K562 (cell line): Measurements from ENCODE around the gene PPM1G. TPM values are rescaled to one million over a fixed set of nuclear protein-coding genes. Genes with fewer than 3 reads are reported as not detected.
A peak's percentile ranks its signal among the peaks of the same experiment; 100 is the strongest.

Experiments used
- BCL6 ChIP-seq: fragments of 250-450 bp; sonication (Bioruptor Pico); IDR thresholded peaks from 2 replicates; pipeline ENCODE4 v1.4.0; 2020
- CBX3 ChIP-seq, 2 experiments: IDR thresholded peaks; 1 replicate in 1 of 2; 2 replicates in 1 of 2; pipeline ENCODE4 v1.6.1; 2012; ENCODE audit warnings: inconsistent platforms in 2 of 2, low read length in 2 of 2, borderline replicate concordance in 1 of 2, control low read depth in 1 of 2
- CHD2 ChIP-seq: IDR thresholded peaks from 2 replicates; pipeline ENCODE4 v1.6.1; 2011; ENCODE audit warnings: low read depth, low read length
- CTBP1 ChIP-seq: fragments of 450-650 bp; IDR thresholded peaks from 2 replicates; pipeline ENCODE4 v1.6.1; 2016; ENCODE audit warnings: borderline replicate concordance
- EGR1 ChIP-seq: fragments of 450-650 bp; conservative IDR thresholded peaks from 2 replicates; pipeline ENCODE4 v1.6.1; 2017; ENCODE audit warnings: mild to moderate bottlenecking
- EP300 ChIP-seq: IDR thresholded peaks from 2 replicates; pipeline ENCODE4 v1.6.1; 2012; ENCODE audit warnings: low read length, improper control_type of control experiment
- ESRRA ChIP-seq: fragments of 450-650 bp; IDR thresholded peaks from 2 replicates; pipeline ENCODE4 v1.6.1; 2014; ENCODE audit warnings: low read depth, mild to moderate bottlenecking, moderate library complexity, borderline replicate concordance
- FOXK2 ChIP-seq, 2 experiments: fragments of 450-650 bp; IDR thresholded peaks in 1 of 2; conservative IDR thresholded peaks in 1 of 2; 2 replicates each; pipeline ENCODE4 v1.6.1; 2016; ENCODE audit warnings: low read depth in 2 of 2, mild to moderate bottlenecking in 1 of 2
- GABPB1 ChIP-seq: sonication (generic); formaldehyde crosslinking; IDR thresholded peaks from 2 replicates; pipeline ENCODE4 v1.8.0; 2022; ENCODE audit warnings: mild to moderate bottlenecking, missing genetic modification reagents
- HLTF ChIP-seq: fragments of 450-650 bp; IDR thresholded peaks from 2 replicates; pipeline ENCODE4 v1.6.1; 2016
- IFI16 ChIP-seq: fragments of 250-450 bp; sonication (Bioruptor Pico); IDR thresholded peaks from 2 replicates; pipeline ENCODE4 v2.1.2; 2022; ENCODE audit warnings: mild to moderate bottlenecking, inconsistent platforms
- ILF3 ChIP-seq: fragments of 450-650 bp; IDR thresholded peaks from 2 replicates; pipeline ENCODE4 v1.6.1; 2018; ENCODE audit warnings: antibody characterized with exemption, mild to moderate bottlenecking, moderate library complexity, borderline replicate concordance
- KDM1A ChIP-seq, 2 experiments: fragments of 450-650 bp; IDR thresholded peaks; 2 replicates each; pipeline ENCODE4 v1.6.1; 2016; ENCODE audit warnings: mild to moderate bottlenecking in 2 of 2
- NEUROD1 ChIP-seq: fragments of 150-350 bp; IDR thresholded peaks from 2 replicates; pipeline ENCODE4 v1.6.1; 2014; ENCODE audit warnings: borderline replicate concordance, low read length, low read depth; ENCODE audit not compliant: partially characterized antibody
- NFE2 ChIP-seq: IDR thresholded peaks from 2 replicates; pipeline ENCODE4 v1.6.1; 2014; ENCODE audit warnings: antibody characterized with exemption, low read depth
- NRF1 ChIP-seq, 2 experiments: fragments of 450-650 bp; IDR thresholded peaks in 1 of 2; conservative IDR thresholded peaks in 1 of 2; 2 replicates each; pipeline ENCODE4 v1.6.1; 2014; ENCODE audit warnings: mild to moderate bottlenecking in 2 of 2
- SNIP1 ChIP-seq: fragments of 450-650 bp; IDR thresholded peaks from 2 replicates; pipeline ENCODE4 v1.7.1; 2017; ENCODE audit warnings: low read depth, mild to moderate bottlenecking
- STAT5A ChIP-seq: IDR thresholded peaks from 2 replicates; pipeline ENCODE4 v1.6.1; 2012; ENCODE audit warnings: low read length, inconsistent platforms, borderline replicate concordance
- TBL1XR1 ChIP-seq, 2 experiments: IDR thresholded peaks; 2 replicates each; pipeline ENCODE4 v1.6.1; 2012; ENCODE audit warnings: improper control_type of control experiment in 2 of 2, low read length in 2 of 2, mild to moderate bottlenecking in 1 of 2
- TEAD4 ChIP-seq, 2 experiments: sonication (generic) in 1 of 2; formaldehyde crosslinking in 1 of 2; IDR thresholded peaks; 2 replicates each; pipeline versions ENCODE4 v1.6.1 to v1.8.0; 2012 to 2022; ENCODE audit warnings: borderline replicate concordance in 1 of 2, inconsistent platforms in 1 of 2, low read length in 1 of 2, mild to moderate bottlenecking in 1 of 2, missing genetic modification reagents in 1 of 2
- ZNF408 ChIP-seq: fragments of 250-450 bp; sonication (Bioruptor Pico); IDR thresholded peaks from 2 replicates; pipeline ENCODE4 v1.4.0; 2020; ENCODE audit warnings: low read depth, mild to moderate bottlenecking, moderate library complexity
- ZNF584 ChIP-seq: fragments of 200-800 bp; sonication (Bioruptor generic); IDR thresholded peaks from 2 replicates; pipeline ENCODE4 v1.6.1; 2016; ENCODE audit warnings: low read depth, mild to moderate bottlenecking, missing genetic modification characterization, missing compliant biosample characterization
- ZNF644 ChIP-seq: fragments of 200-800 bp; sonication (Bioruptor generic); IDR thresholded peaks from 2 replicates; pipeline ENCODE4 v1.6.1; 2016; ENCODE audit warnings: low read depth, missing genetic modification characterization, missing compliant biosample characterization
- ZNF696 ChIP-seq: fragments of 250-450 bp; sonication (Bioruptor Pico); conservative IDR thresholded peaks from 2 replicates; pipeline ENCODE4 v1.4.0; 2020; ENCODE audit warnings: mild to moderate bottlenecking, moderate library complexity
- polyA plus RNA-seq, 8 experiments: library from polyadenylated mRNA; depleted of rRNA in 4 of 8; stranded (reverse) in 5 of 8; unstranded in 3 of 8; fragments of >200 nt; fragmentation: Nextera tagmentation in 2 of 8; fragmentation: Illumina TruSeq in 1 of 8; extraction: Ambion mirVana in 2 of 8; extraction: Trizol in 1 of 8; gene quantifications; 2 replicates each; pipeline versions ENCODE4 v1.2.1 to v1.2.3, GENCODE V29; 2011 to 2014; ENCODE audit warnings: inconsistent platforms in 1 of 8, missing spikeins in 1 of 8
- total RNA-seq, 7 experiments: library from RNA; depleted of rRNA in 6 of 7; stranded (reverse); fragments of >200 nt in 6 of 7; fragmentation: Illumina TruSeq in 2 of 7; extraction: Trizol in 2 of 7; gene quantifications; 2 replicates each; pipeline versions ENCODE4 v1.2.1 to v1.2.3, GENCODE V29; 2011 to 2021; ENCODE audit warnings: low replicate concordance in 1 of 7
- TF ChIP-seq, protein P1 (sequence below), 2 experiments: fragments of 150-350 bp in 1 of 2; IDR thresholded peaks; 2 replicates each; pipeline ENCODE4 v1.6.1; 2012 to 2016; ENCODE audit warnings: low read depth in 2 of 2, low read length in 2 of 2, mild to moderate bottlenecking in 1 of 2, moderate library complexity in 1 of 2

The PPM1G gene
- total and polyA plus RNA-seq, 9 of the 15 experiments (the other 6 are each of a cell fraction or from before 2014, with no cell fraction given) = 61.7 to 230 (median 153) TPM

DNA sequence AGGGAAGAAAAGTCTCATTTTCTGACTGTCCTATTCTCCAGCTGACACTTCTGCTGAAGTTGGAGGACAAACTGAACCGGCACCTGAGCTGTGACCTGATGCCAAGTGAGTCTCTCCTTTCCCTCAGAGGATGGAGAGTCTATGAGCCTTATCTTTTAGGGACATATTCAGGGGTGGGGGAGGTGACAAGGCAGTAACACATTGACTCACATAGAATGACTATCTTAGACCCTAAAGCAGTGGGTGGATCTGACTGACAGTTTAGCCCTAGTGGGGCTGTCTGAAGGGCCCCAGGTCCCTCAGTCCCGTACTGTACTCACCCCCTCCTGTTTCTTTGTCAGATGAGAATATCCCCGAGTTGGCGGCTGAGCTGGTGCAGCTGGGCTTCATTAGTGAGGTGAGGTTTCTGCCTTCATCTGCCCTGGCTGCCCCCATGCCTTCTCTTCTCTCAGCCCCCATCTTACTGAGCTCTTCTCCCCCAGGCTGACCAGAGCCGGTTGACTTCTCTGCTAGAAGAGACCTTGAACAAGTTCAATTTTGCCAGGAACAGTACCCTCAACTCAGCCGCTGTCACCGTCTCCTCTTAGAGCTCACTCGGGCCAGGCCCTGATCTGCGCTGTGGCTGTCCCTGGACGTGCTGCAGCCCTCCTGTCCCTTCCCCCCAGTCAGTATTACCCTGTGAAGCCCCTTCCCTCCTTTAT is 32.0 kb upstream of the PPM1G start (continued):
- no peak for TF ChIP-seq ZNF644 (tag)
- peak; percentile 83 for TF ChIP-seq NFE2
- TF ChIP-seq CTBP1 = peak; percentile 92
- peak in 1 of 2 experiments; percentile 63; a peak in 1 of 4 replicates for TF ChIP-seq TBL1XR1 (IDR thresholded peaks at IDR 0.05; ENCODE audit: low read length in 2 of 2)
- TF ChIP-seq, protein P1, sequence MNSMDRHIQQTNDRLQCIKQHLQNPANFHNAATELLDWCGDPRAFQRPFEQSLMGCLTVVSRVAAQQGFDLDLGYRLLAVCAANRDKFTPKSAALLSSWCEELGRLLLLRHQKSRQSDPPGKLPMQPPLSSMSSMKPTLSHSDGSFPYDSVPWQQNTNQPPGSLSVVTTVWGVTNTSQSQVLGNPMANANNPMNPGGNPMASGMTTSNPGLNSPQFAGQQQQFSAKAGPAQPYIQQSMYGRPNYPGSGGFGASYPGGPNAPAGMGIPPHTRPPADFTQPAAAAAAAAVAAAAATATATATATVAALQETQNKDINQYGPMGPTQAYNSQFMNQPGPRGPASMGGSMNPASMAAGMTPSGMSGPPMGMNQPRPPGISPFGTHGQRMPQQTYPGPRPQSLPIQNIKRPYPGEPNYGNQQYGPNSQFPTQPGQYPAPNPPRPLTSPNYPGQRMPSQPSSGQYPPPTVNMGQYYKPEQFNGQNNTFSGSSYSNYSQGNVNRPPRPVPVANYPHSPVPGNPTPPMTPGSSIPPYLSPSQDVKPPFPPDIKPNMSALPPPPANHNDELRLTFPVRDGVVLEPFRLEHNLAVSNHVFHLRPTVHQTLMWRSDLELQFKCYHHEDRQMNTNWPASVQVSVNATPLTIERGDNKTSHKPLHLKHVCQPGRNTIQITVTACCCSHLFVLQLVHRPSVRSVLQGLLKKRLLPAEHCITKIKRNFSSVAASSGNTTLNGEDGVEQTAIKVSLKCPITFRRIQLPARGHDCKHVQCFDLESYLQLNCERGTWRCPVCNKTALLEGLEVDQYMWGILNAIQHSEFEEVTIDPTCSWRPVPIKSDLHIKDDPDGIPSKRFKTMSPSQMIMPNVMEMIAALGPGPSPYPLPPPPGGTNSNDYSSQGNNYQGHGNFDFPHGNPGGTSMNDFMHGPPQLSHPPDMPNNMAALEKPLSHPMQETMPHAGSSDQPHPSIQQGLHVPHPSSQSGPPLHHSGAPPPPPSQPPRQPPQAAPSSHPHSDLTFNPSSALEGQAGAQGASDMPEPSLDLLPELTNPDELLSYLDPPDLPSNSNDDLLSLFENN (IDR thresholded peaks at IDR 0.05; ENCODE audit: low read depth in 2 of 2, low read length in 2 of 2) = peak in 1 of 2 experiments; percentile 62; a peak in 1 of 4 replicates
- TF ChIP-seq IFI16 (CRISPR knock-in tag) = no peak
- TF ChIP-seq NEUROD1 = no peak
- TF ChIP-seq KDM1A (IDR thresholded peaks at IDR 0.05) = peak; percentile 71 to 87
- no peak for TF ChIP-seq ZNF584 (CRISPR knock-in tag)
- no peak for TF ChIP-seq ZNF696 (CRISPR knock-in tag)
- TF ChIP-seq ESRRA = no peak
- TF ChIP-seq ILF3 = no peak
- peak; percentile 83; the same call in 1 of the 2 replicates for TF ChIP-seq EP300
- TF ChIP-seq EGR1 = peak; percentile 91
- TF ChIP-seq ZNF408 (CRISPR knock-in tag) = no peak
- peak; percentile 51; the same call in 1 of the 2 replicates for TF ChIP-seq HLTF
- peak; percentile 9 to 49; a peak in 2 of 4 replicates for TF ChIP-seq NRF1 (conservative IDR thresholded peaks at IDR 0.05 in 1 of 2, IDR thresholded peaks at IDR 0.05 in 1 of 2)
- TF ChIP-seq TEAD4 (IDR thresholded peaks at IDR 0.05; ENCODE audit: low read length) = peak; percentile 88
- no peak for TF ChIP-seq TEAD4 (CRISPR knock-in tag; IDR thresholded peaks at IDR 0.05; ENCODE audit: borderline replicate concordance)
- 0 out of 2 replicates have a peak, but pooled peaks have one; percentile 23 for TF ChIP-seq CHD2
- no peak for TF ChIP-seq SNIP1
- peak in 1 of 2 experiments; percentile 80; a peak in 2 of 3 replicates for TF ChIP-seq CBX3 (IDR thresholded peaks at IDR 0.05; ENCODE audit: borderline replicate concordance in 1 of 2, low read length in 2 of 2)
- no peak for TF ChIP-seq FOXK2 (conservative IDR thresholded peaks at IDR 0.05 in 1 of 2, IDR thresholded peaks at IDR 0.05 in 1 of 2; ENCODE audit: low read depth in 2 of 2)
- TF ChIP-seq STAT5A = peak; percentile 78
- no peak for TF ChIP-seq GABPB1 (CRISPR knock-in tag)
- no peak for TF ChIP-seq BCL6
